Tibial nerve (tissue), 4 donors: ENCODE measurements around the gene RNU6-7. TPM values are rescaled to one million over a fixed set of nuclear protein-coding genes. Genes with fewer than 3 reads are reported as not detected.
A peak's percentile ranks its signal among the peaks of the same experiment; 100 is the strongest.

ENCODE experiments used
- DNase-seq, 2 donors: peaks; one replicate each; pipeline ENCODE4 v3.0.0-alpha.2; 2019; ENCODE audit warnings: low spot score in 2 of 2
- H3K27ac ChIP-seq, 4 donors: fragments of 200-600 bp; sonication (generic) in 3 of 4; one replicate each; pipeline ENCODE4 v1.5.1; 2017 to 2019; ENCODE audit warnings: mild to moderate bottlenecking in 1 of 4
- H3K27me3 ChIP-seq, 2 donors: fragments of 200-600 bp; sonication (generic) in 1 of 2; one replicate each; pipeline versions ENCODE4 v1.5.1 to v1.6.0; 2017 to 2019
- H3K36me3 ChIP-seq, 3 donors: fragments of 200-600 bp; sonication (generic); one replicate each; pipeline ENCODE4 v1.5.1; 2018 to 2019
- H3K4me1 ChIP-seq, 4 donors: fragments of 200-600 bp; sonication (generic) in 3 of 4; one replicate each; pipeline ENCODE4 v1.5.1; 2017 to 2019
- H3K4me3 ChIP-seq, 4 donors: fragments of 200-600 bp; sonication (generic) in 3 of 4; one replicate each; pipeline ENCODE4 v1.5.1; 2017 to 2019; ENCODE audit warnings: mild to moderate bottlenecking in 1 of 4, moderate library complexity in 1 of 4
- H3K9me3 ChIP-seq, 4 donors: fragments of 200-600 bp; sonication (generic) in 3 of 4; one replicate each; pipeline ENCODE4 v1.5.1; 2017 to 2019
- CTCF ChIP-seq, 5 experiments: fragments of 200-600 bp in 3 of 5; fragments of 450-650 bp in 2 of 5; sonication (generic) in 3 of 5; IDR thresholded peaks; one replicate each; pipeline ENCODE4 v1.5.1; 2016 to 2019; ENCODE audit warnings: antibody characterized with exemption in 5 of 5, mild to moderate bottlenecking in 3 of 5, moderate library complexity in 2 of 5
- EP300 ChIP-seq, 2 donors: sonication (generic); formaldehyde crosslinking; IDR thresholded peaks; one replicate each; pipeline ENCODE4 v1.6.1; 2017; ENCODE audit warnings: antibody characterized with exemption in 2 of 2, mild to moderate bottlenecking in 1 of 2
- POLR2A ChIP-seq, 2 donors: fragments of 450-650 bp; IDR thresholded peaks; one replicate each; pipeline ENCODE4 v1.6.1; 2017; ENCODE audit warnings: antibody characterized with exemption in 2 of 2, mild to moderate bottlenecking in 2 of 2, moderate library complexity in 2 of 2
- WGBS, 2 donors: methylation state at CpG; one replicate each; pipeline ENCODE4 v1.1.5; 2018; 5-methylcytosine and 5-hydroxymethylcytosine counted together
- total RNA-seq, 4 donors: library from RNA; depleted of rRNA; stranded (reverse); fragments of >200 nt; gene quantifications; one replicate each; pipeline ENCODE4 v1.1.0, GENCODE V29; 2016

RNU6-7 gene
- total RNA-seq, 4 donors from 2014 or later, result not detected

- H3K4me3 ChIP-seq, result peak overlapping the region; percentile 51 to 82 (median 64)
- H3K4me1 ChIP-seq, result peaks cover 0 to 18% (median 0%) of the 10 kb centered on the region in 4 donors
- DNase-seq, result no peak
- H3K9me3 ChIP-seq, result no peaks in the 10 kb centered on the region
- no peaks in the 10 kb centered on the region for H3K36me3 ChIP-seq
- H3K27me3 ChIP-seq, result no peaks in the 10 kb centered on the region
- TF ChIP-seq EP300 (IDR thresholded peaks at IDR 0.05), result no peak
- TF ChIP-seq POLR2A (IDR thresholded peaks at IDR 0.05), result no peak
- TF ChIP-seq CTCF (IDR thresholded peaks at IDR 0.05), result no peak
- 2 to 3% methylated on average over 14 of the region's 14 CpGs for WGBS, 2 donors
- peak overlapping the region; percentile 74 to 93 (median 89) for H3K27ac ChIP-seq
These were observed 2.1 kb downstream of the RNU6-7 start for GRCh38 chr14:32203928-32204357.

GRCh38 chr14:32205554-32205953 lies 3.7 kb downstream of the RNU6-7 start:
- 92 to 93% methylated on average over 3 of the region's 3 CpGs for WGBS, 2 donors
- no peaks in the 10 kb centered on the region for H3K36me3 ChIP-seq
- H3K27me3 ChIP-seq, result no peaks in the 10 kb centered on the region
- no peak for DNase-seq
- peaks cover 0 to 13% (median 0%) of the 10 kb centered on the region in 4 donors for H3K4me1 ChIP-seq
- H3K9me3 ChIP-seq, result no peaks in the 10 kb centered on the region
- H3K27ac ChIP-seq, result no peak overlapping the region
- H3K4me3 ChIP-seq, result no peak overlapping the region
- TF ChIP-seq POLR2A (IDR thresholded peaks at IDR 0.05), result no peak

GRCh38 chr14:32205984-32206383 lies 4.1 kb downstream of the RNU6-7 start:
- Histone ChIP-seq H3K27me3 (no peaks in the 10 kb centered on the region), H3K36me3 (no peaks in the 10 kb centered on the region), H3K4me3 (no peak overlapping the region), H3K4me1 (peaks cover 0 to 9% (median 0%) of the 10 kb centered on the region in 4 donors), H3K27ac (no peak overlapping the region), H3K9me3 (no peaks in the 10 kb centered on the region)
- 71 to 76% methylated on average over 4 of the region's 4 CpGs for WGBS, 2 donors
- TF ChIP-seq EP300 (IDR thresholded peaks at IDR 0.05) (no peak), POLR2A (IDR thresholded peaks at IDR 0.05) (no peak), CTCF (IDR thresholded peaks at IDR 0.05) (no peak)
- no peak for DNase-seq

- DNase-seq, result no peak
- Histone ChIP-seq H3K4me3 (no peak overlapping the region), H3K4me1 (peaks cover 0 to 9% (median 0%) of the 10 kb centered on the region in 4 donors), H3K36me3 (no peaks in the 10 kb centered on the region), H3K27ac (no peak overlapping the region), H3K27me3 (no peaks in the 10 kb centered on the region), H3K9me3 (no peaks in the 10 kb centered on the region)
- TF ChIP-seq POLR2A (IDR thresholded peaks at IDR 0.05) (no peak), EP300 (IDR thresholded peaks at IDR 0.05) (no peak), CTCF (IDR thresholded peaks at IDR 0.05) (no peak)
- 66 to 68% methylated on average over 2 of the region's 2 CpGs for WGBS, 2 donors
These were observed 4.7 kb downstream of the RNU6-7 start for GRCh38 chr14:32206552-32206951.

GRCh38 chr14:32208490-32208889 lies 6.6 kb downstream of the RNU6-7 start:
- H3K36me3 ChIP-seq, result no peaks in the 10 kb centered on the region
- H3K4me1 ChIP-seq, result peaks cover 0 to 9% (median 0%) of the 10 kb centered on the region in 4 donors
- no peaks in the 10 kb centered on the region for H3K9me3 ChIP-seq
- no peak overlapping the region for H3K4me3 ChIP-seq
- H3K27me3 ChIP-seq, result no peaks in the 10 kb centered on the region
- no peak overlapping the region for H3K27ac ChIP-seq
- TF ChIP-seq POLR2A (IDR thresholded peaks at IDR 0.05) (no peak), EP300 (IDR thresholded peaks at IDR 0.05) (no peak), CTCF (IDR thresholded peaks at IDR 0.05) (no peak)
- 81 to 86% methylated on average over 3 of the region's 3 CpGs for WGBS, 2 donors
- DNase-seq, result no peak

- no peak overlapping the region for H3K27ac ChIP-seq
- no peak for DNase-seq
- H3K9me3 ChIP-seq, result no peaks in the 10 kb centered on the region
- H3K27me3 ChIP-seq, result no peaks in the 10 kb centered on the region
- H3K4me3 ChIP-seq, result no peak overlapping the region
- peaks cover 0 to 2% (median 0%) of the 10 kb centered on the region in 4 donors for H3K4me1 ChIP-seq
- TF ChIP-seq EP300 (IDR thresholded peaks at IDR 0.05) (no peak), CTCF (IDR thresholded peaks at IDR 0.05) (no peak), POLR2A (IDR thresholded peaks at IDR 0.05) (no peak)
- H3K36me3 ChIP-seq, result no peaks in the 10 kb centered on the region
These were observed 7.6 kb downstream of the RNU6-7 start for GRCh38 chr14:32209471-32209870.
